ENCODE results near the gene KCNT2. TPM values are rescaled to one million over a fixed set of nuclear protein-coding genes. Genes with fewer than 3 reads are reported as not detected.

KCNT2 gene
- total RNA-seq, 6 donors from 2014 or later, result 2.7 to 9.9 (median 5.9) TPM

DNA sequence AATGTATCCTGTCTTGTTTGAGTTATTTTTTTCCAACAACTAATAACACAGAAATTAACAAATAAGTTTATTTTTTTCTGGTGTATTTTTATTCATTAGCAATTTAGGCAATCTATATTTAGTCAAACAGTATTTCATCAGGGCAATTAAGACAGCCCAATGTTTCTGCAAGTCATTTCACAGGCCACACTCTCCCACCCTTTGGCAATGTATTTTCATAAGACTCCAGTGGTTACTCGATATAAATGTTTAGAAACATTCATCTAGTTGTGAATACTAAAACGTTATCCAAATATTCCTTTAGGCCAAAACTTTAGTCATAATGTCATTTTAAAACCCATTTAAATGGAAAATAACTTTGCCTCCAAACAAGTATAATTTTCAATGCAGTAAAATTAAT lies 142.1 kb downstream of the KCNT2 start:
- no peak for ATAC-seq (ENCODE audit: low FRiP score in 2 of 2)
- no peaks in the 10 kb centered on the region for H3K9me3 ChIP-seq
- DNase-seq, result no peak
- WGBS, 2 donors, result 67 to 77% methylated on average over 2 of the region's 2 CpGs
- H3K27me3 ChIP-seq, result no peaks in the 10 kb centered on the region
- H3K36me3 ChIP-seq, result no peaks in the 10 kb centered on the region
- no peaks in the 10 kb centered on the region for H3K4me1 ChIP-seq
- no peak overlapping the region for H3K27ac ChIP-seq
- TF ChIP-seq POLR2A (IDR thresholded peaks at IDR 0.05), result no peak
- TF ChIP-seq POLR2AphosphoS5 (IDR thresholded peaks at IDR 0.05), result no peak
- TF ChIP-seq EP300 (IDR thresholded peaks at IDR 0.05), result no peak
- TF ChIP-seq, protein P1, sequence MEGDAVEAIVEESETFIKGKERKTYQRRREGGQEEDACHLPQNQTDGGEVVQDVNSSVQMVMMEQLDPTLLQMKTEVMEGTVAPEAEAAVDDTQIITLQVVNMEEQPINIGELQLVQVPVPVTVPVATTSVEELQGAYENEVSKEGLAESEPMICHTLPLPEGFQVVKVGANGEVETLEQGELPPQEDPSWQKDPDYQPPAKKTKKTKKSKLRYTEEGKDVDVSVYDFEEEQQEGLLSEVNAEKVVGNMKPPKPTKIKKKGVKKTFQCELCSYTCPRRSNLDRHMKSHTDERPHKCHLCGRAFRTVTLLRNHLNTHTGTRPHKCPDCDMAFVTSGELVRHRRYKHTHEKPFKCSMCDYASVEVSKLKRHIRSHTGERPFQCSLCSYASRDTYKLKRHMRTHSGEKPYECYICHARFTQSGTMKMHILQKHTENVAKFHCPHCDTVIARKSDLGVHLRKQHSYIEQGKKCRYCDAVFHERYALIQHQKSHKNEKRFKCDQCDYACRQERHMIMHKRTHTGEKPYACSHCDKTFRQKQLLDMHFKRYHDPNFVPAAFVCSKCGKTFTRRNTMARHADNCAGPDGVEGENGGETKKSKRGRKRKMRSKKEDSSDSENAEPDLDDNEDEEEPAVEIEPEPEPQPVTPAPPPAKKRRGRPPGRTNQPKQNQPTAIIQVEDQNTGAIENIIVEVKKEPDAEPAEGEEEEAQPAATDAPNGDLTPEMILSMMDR (IDR thresholded peaks at IDR 0.05), result no peak
- H3K4me3 ChIP-seq, result no peak overlapping the region

DNA sequence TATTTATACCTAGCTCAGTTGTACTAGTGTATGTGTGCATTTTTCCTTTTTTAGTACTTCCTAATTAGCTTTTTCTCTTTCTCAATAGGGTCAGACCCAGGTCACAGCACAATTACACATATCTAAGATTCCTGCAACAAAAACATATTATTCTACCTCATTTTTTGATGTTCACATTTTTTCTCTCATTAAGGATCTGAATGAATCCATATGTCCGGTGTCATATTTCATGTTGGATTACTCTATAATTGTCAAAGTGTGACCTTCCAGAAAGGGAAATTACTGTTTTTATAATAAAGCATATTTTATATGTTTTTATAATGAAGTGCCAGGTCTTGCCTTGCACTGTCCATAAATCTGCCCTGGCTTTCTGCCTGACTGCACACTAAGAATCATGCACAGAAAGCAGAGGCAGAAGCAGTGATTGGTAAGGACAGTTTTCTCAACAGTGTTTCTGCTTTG lies 143.7 kb downstream of the KCNT2 start:
- ATAC-seq (ENCODE audit: low FRiP score in 2 of 2), result no peak
- 74 to 88% methylated on average over 1 of the region's 1 CpG for WGBS, 2 donors
- Histone ChIP-seq H3K4me3 (no peak overlapping the region), H3K27ac (no peak overlapping the region), H3K4me1 (no peaks in the 10 kb centered on the region), H3K36me3 (no peaks in the 10 kb centered on the region), H3K9me3 (no peaks in the 10 kb centered on the region), H3K27me3 (no peaks in the 10 kb centered on the region)
- TF ChIP-seq POLR2A (IDR thresholded peaks at IDR 0.05), result no peak
- no peak for TF ChIP-seq POLR2AphosphoS5 (IDR thresholded peaks at IDR 0.05)
- TF ChIP-seq, protein P1 (IDR thresholded peaks at IDR 0.05), result no peak
- TF ChIP-seq EP300 (IDR thresholded peaks at IDR 0.05), result no peak
- no peak for DNase-seq

DNA sequence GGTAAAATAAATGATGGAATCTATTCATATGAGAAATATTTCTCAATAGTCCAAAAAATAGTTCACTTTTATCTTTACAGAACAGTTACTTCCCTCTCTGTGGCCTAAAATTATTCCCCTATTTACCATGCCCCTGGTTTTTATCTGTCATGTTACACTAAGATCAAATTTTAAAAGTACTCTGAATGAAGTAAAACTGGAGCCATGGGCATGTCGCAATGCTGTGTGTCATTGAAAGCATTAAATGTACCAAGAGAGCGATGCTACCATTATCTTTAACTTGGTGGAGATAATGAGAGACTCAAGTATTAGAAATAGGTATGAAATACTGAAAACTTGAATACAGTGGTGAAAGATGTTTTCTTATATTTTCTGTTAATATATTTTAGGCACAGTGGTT lies 146.2 kb downstream of the KCNT2 start:
- DNase-seq (no peak), ATAC-seq (ENCODE audit: low FRiP score in 2 of 2) (no peak)
- Histone ChIP-seq H3K9me3 (no peaks in the 10 kb centered on the region), H3K27ac (no peak overlapping the region), H3K4me1 (no peaks in the 10 kb centered on the region), H3K36me3 (no peaks in the 10 kb centered on the region), H3K27me3 (no peaks in the 10 kb centered on the region), H3K4me3 (no peak overlapping the region)
- 91% methylated on average over 2 of the region's 2 CpGs for WGBS, 2 donors
- TF ChIP-seq POLR2AphosphoS5 (IDR thresholded peaks at IDR 0.05) (no peak), EP300 (IDR thresholded peaks at IDR 0.05) (no peak), POLR2A (IDR thresholded peaks at IDR 0.05) (no peak)
- TF ChIP-seq, protein P1 (IDR thresholded peaks at IDR 0.05), result no peak

DNA sequence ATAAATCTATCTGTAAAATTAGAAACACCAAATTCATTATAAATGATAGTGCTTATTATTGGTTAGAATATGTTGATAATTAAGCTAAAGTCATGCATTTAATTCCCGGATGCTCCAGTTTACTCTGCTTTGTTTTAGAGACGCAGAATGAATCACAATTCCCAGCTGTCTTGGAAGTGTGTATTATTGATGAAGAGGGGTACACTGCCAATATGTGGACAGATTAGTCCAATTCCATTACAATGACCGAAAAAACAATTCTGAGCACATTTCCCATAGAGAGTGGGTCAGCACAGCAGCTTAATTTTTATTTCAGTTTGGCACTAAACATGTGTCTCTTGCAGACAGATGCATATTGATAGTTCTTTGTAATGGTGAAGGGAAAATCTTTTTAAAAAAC lies 146.7 kb downstream of the KCNT2 start:
- DNase-seq (no peak), ATAC-seq (ENCODE audit: low FRiP score in 2 of 2) (no peak)
- WGBS, 2 donors, result 64 to 81% methylated on average over 3 of the region's 3 CpGs
- Histone ChIP-seq H3K4me3 (no peak overlapping the region), H3K36me3 (no peaks in the 10 kb centered on the region), H3K4me1 (no peaks in the 10 kb centered on the region), H3K9me3 (no peaks in the 10 kb centered on the region), H3K27me3 (no peaks in the 10 kb centered on the region), H3K27ac (no peak overlapping the region)
- TF ChIP-seq EP300 (IDR thresholded peaks at IDR 0.05) (no peak), POLR2A (IDR thresholded peaks at IDR 0.05) (no peak), POLR2AphosphoS5 (IDR thresholded peaks at IDR 0.05) (no peak)
- TF ChIP-seq, protein P1 (IDR thresholded peaks at IDR 0.05), result no peak

DNA sequence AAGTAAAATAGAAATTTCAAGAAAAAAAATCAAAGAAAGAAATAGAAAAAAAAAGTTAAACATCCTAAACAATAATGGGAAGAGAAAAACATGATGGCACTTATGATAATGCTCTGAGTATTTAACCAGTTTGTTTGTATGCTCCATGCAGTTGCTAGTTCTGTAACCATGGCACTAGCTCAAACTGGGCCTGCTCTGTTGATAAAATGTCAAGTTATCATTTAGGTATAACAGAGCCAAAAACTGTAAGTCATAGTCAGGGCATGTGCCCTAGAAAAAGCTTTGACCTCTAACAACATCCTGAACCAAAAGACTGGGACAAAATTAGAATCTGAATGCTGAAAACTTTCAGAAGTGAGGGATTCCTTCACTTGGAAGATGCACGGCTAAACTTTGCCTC lies 148.9 kb downstream of the KCNT2 start:
- no peaks in the 10 kb centered on the region for H3K4me1 ChIP-seq
- no peaks in the 10 kb centered on the region for H3K9me3 ChIP-seq
- ATAC-seq (ENCODE audit: low FRiP score in 2 of 2), result no peak
- TF ChIP-seq EP300 (IDR thresholded peaks at IDR 0.05), result no peak
- TF ChIP-seq, protein P1 (IDR thresholded peaks at IDR 0.05), result no peak
- no peak for TF ChIP-seq POLR2A (IDR thresholded peaks at IDR 0.05)
- TF ChIP-seq POLR2AphosphoS5 (IDR thresholded peaks at IDR 0.05), result no peak
- H3K27me3 ChIP-seq, result no peaks in the 10 kb centered on the region
- no peak overlapping the region for H3K27ac ChIP-seq
- WGBS, 2 donors, result 65 to 77% methylated on average over 1 of the region's 1 CpG
- DNase-seq, result no peak
- H3K4me3 ChIP-seq, result no peak overlapping the region
- no peaks in the 10 kb centered on the region for H3K36me3 ChIP-seq
